Fibroblast of lung (primary cell): Measurements from ENCODE around the gene SLC34A2. TPM values are rescaled to one million over a fixed set of nuclear protein-coding genes. Genes with fewer than 3 reads are reported as not detected.

Source experiments
- DNase-seq, 2 donors: peaks; one replicate each; pipeline versions ENCODE4 v3.0.0 to v3.0.0-alpha.2; 2010; ENCODE audit warnings: low read depth in 2 of 2
- H2AFZ ChIP-seq: 2 replicates; pipeline ENCODE4 v1.5.1; 2012; ENCODE audit warnings: low read length, control low read depth, inconsistent platforms
- H3K27ac ChIP-seq: 2 replicates; pipeline ENCODE4 v1.5.1; 2011; ENCODE audit warnings: low read length, control low read depth; ENCODE audit not compliant: insufficient read depth
- H3K27me3 ChIP-seq: 2 replicates; pipeline ENCODE4 v1.5.1; 2011; ENCODE audit warnings: mild to moderate bottlenecking, low read length; ENCODE audit not compliant: control insufficient read depth, insufficient read depth
- H3K36me3 ChIP-seq: 2 replicates; pipeline ENCODE4 v1.5.1; 2011; ENCODE audit warnings: low read length; ENCODE audit not compliant: control insufficient read depth, insufficient read depth
- H3K4me1 ChIP-seq: 2 replicates; pipeline ENCODE4 v1.5.1; 2011; ENCODE audit warnings: low read length; ENCODE audit not compliant: control insufficient read depth, insufficient read depth; ENCODE audit errors: extremely low read depth
- H3K4me2 ChIP-seq: 2 replicates; pipeline ENCODE4 v1.5.1; 2011; ENCODE audit warnings: low read length, control low read depth; ENCODE audit not compliant: insufficient read depth; ENCODE audit errors: extremely low read depth
- H3K4me3 ChIP-seq, 4 experiments: fragments of 200-600 bp in 1 of 4; sonication (generic) in 1 of 4; replicated peaks in 1 of 4; 2 replicates each; pipeline ENCODE4 v1.5.1; 2011 to 2016; ENCODE audit warnings: low read length in 4 of 4, low read depth in 3 of 4, mild to moderate bottlenecking in 3 of 4, control low read depth in 2 of 4, inconsistent platforms in 1 of 4, mixed read lengths in 1 of 4; ENCODE audit not compliant: insufficient read depth in 1 of 4; ENCODE audit errors: control extremely low read depth in 1 of 4
- H3K79me2 ChIP-seq: 2 replicates; pipeline ENCODE4 v1.5.1; 2012; ENCODE audit warnings: mild to moderate bottlenecking, low read length, inconsistent platforms; ENCODE audit not compliant: control insufficient read depth, insufficient read depth
- H3K9ac ChIP-seq: 2 replicates; pipeline ENCODE4 v1.5.1; 2011; ENCODE audit warnings: mild to moderate bottlenecking, low read length, control low read depth; ENCODE audit not compliant: insufficient read depth
- H3K9me3 ChIP-seq: 2 replicates; pipeline ENCODE4 v1.5.1; 2012; ENCODE audit warnings: low read depth, low read length; ENCODE audit not compliant: control insufficient read depth, insufficient read depth
- H4K20me1 ChIP-seq: 2 replicates; pipeline ENCODE4 v1.5.1; 2011; ENCODE audit warnings: low read length; ENCODE audit not compliant: control insufficient read depth, insufficient read depth; ENCODE audit errors: extremely low read depth
- EZH2 ChIP-seq: IDR thresholded peaks from 2 replicates; pipeline ENCODE4 v1.5.1; 2012; ENCODE audit warnings: low read length, control low read depth, mild to moderate bottlenecking; ENCODE audit errors: missing control alignments
- polyA minus RNA-seq: library from RNA; depleted of rRNA, polyadenylated mRNA; stranded (reverse); fragments of >200 nt; gene quantifications from 2 replicates; pipeline ENCODE4 v1.2.3, GENCODE V29; 2011; ENCODE audit warnings: low replicate concordance
- polyA plus RNA-seq, 2 donors: library from polyadenylated mRNA; depleted of rRNA in 1 of 2; stranded (reverse) in 1 of 2; unstranded in 1 of 2; fragments of >200 nt; gene quantifications; 2 replicates each; pipeline ENCODE4 v1.2.1, GENCODE V29; 2011 to 2012; ENCODE audit warnings: missing spikeins in 1 of 2
- total RNA-seq: library from RNA; depleted of rRNA; stranded (reverse); fragments of >200 nt; gene quantifications from 2 replicates; pipeline ENCODE4 v1.2.1, GENCODE V29; 2014
- TF ChIP-seq, protein P1 (sequence below), 2 donors: IDR thresholded peaks in 1 of 2; conservative IDR thresholded peaks in 1 of 2; 1 replicate in 1 of 2; 2 replicates in 1 of 2; pipeline ENCODE4 v1.5.1; 2011 to 2012; ENCODE audit warnings: low read length in 2 of 2, control low read depth in 1 of 2, inconsistent platforms in 1 of 2, low read depth in 1 of 2, mild to moderate bottlenecking in 1 of 2

SLC34A2 gene, protein sequence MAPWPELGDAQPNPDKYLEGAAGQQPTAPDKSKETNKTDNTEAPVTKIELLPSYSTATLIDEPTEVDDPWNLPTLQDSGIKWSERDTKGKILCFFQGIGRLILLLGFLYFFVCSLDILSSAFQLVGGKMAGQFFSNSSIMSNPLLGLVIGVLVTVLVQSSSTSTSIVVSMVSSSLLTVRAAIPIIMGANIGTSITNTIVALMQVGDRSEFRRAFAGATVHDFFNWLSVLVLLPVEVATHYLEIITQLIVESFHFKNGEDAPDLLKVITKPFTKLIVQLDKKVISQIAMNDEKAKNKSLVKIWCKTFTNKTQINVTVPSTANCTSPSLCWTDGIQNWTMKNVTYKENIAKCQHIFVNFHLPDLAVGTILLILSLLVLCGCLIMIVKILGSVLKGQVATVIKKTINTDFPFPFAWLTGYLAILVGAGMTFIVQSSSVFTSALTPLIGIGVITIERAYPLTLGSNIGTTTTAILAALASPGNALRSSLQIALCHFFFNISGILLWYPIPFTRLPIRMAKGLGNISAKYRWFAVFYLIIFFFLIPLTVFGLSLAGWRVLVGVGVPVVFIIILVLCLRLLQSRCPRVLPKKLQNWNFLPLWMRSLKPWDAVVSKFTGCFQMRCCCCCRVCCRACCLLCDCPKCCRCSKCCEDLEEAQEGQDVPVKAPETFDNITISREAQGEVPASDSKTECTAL
- total RNA-seq, result not detected in 2 replicates
- polyA plus RNA-seq, result not detected in 2 replicates
- not detected in 2 replicates for polyA plus RNA-seq (2012)
- not detected in 2 replicates for polyA minus RNA-seq

DNA sequence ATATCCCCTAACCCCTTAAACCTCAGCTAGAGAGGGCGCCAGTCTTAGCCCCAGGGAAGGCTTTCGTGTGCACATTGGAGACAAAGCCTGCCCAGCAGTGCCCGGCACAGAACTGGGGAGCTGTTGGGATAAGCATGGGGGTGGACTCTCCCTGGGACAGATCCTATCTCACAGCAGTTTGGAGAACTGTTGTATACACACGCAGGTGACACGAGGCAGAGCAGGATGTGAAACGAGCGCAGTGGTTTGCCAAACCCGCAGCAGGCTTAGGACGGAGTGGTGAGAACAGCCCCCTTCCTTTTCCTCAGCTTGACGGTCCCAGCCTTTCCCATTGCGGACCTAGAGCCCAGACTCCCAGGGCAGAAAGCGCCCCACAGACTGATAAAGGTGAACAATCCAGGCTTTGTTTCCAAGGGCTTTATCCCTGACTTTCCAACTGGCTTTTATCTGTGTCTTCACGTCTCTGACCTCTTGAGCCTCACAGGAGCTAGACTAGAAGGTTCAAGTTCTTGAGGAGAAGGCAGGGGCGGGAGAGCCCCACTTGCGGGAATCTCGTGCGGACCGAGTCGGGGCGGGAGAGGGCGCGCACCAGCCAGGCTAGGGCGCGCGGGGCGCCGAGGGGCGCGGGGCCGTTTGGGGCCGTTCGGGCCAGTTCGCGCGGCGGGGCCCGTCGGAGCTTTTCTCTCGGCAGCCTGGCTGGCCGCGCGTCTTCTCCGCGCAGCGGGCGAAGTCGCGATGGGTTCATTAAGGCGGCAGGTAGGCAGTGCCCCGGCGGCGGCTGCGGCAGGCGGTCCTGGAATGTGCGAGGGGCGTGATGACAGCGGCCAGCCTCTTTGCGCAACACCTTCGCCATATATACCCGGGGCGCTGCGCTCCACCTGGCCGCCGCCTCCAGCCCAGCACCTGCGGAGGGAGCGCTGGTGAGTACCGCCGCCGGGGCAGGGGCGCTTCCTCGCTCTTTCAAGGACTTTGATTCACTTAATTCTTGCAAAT, at the start of gene SLC34A2:
TSS of gene SLC34A2 (plus strand) at position 881 of the 993 bp plus-strand sequence. CDS start 6,650 bp downstream, outside the sequence.
- Histone ChIP-seq H3K36me3 (no peaks in the 10 kb centered on the region), H3K27me3 (peaks cover 21% of the 10 kb centered on the region), H4K20me1 (no peaks in the 10 kb centered on the region), H3K4me3 (no peak within 1 kb of the TSS), H3K4me2 (no peak within 1 kb of the TSS), H2AFZ (no peak within 1 kb of the TSS), H3K79me2 (no peaks in the 10 kb centered on the region), H3K9me3 (no peaks in the 10 kb centered on the region), H3K9ac (no peak within 1 kb of the TSS), H3K4me1 (no peaks in the 10 kb centered on the region), H3K27ac (no peak within 1 kb of the TSS)
- DNase-seq, result no peak
- no peak for TF ChIP-seq EZH2
- TF ChIP-seq, protein P1, sequence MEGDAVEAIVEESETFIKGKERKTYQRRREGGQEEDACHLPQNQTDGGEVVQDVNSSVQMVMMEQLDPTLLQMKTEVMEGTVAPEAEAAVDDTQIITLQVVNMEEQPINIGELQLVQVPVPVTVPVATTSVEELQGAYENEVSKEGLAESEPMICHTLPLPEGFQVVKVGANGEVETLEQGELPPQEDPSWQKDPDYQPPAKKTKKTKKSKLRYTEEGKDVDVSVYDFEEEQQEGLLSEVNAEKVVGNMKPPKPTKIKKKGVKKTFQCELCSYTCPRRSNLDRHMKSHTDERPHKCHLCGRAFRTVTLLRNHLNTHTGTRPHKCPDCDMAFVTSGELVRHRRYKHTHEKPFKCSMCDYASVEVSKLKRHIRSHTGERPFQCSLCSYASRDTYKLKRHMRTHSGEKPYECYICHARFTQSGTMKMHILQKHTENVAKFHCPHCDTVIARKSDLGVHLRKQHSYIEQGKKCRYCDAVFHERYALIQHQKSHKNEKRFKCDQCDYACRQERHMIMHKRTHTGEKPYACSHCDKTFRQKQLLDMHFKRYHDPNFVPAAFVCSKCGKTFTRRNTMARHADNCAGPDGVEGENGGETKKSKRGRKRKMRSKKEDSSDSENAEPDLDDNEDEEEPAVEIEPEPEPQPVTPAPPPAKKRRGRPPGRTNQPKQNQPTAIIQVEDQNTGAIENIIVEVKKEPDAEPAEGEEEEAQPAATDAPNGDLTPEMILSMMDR (conservative IDR thresholded peaks at IDR 0.05 in 1 of 2, IDR thresholded peaks at IDR 0.05 in 1 of 2; ENCODE audit: low read depth in 1 of 2, low read length in 2 of 2), result no peak

DNA sequence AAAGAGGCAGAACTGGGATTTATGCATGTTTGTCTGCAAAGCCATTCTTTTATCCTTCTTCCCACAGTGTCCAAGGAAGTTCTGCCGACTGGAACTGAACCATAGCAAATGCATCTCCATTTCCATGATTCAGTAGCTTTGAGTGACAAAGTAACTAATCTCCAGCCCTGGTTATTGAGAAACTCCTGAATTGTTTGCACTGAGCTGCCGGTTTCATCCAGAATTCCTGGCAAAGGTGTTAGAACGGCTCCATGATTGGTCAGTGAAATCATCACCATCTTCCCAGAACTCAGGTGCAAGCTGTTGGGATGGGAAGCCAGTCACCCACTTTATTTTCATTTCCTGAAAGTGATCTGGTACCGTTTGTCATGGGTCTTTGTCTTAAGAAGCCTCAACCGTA, 47.0 kb upstream of the SLC34A2 start:
- H3K36me3 ChIP-seq, result no peaks in the 10 kb centered on the region
- H3K4me2 ChIP-seq, result no peak overlapping the region
- H4K20me1 ChIP-seq, result no peaks in the 10 kb centered on the region
- H3K4me1 ChIP-seq, result no peaks in the 10 kb centered on the region
- DNase-seq, result no peak
- H3K79me2 ChIP-seq, result no peaks in the 10 kb centered on the region
- H3K4me3 ChIP-seq, result no peak overlapping the region
- no peak overlapping the region for H3K9ac ChIP-seq
- no peaks in the 10 kb centered on the region for H3K27me3 ChIP-seq
- no peaks in the 10 kb centered on the region for H3K9me3 ChIP-seq
- no peak overlapping the region for H2AFZ ChIP-seq
- TF ChIP-seq, protein P1 (conservative IDR thresholded peaks at IDR 0.05 in 1 of 2, IDR thresholded peaks at IDR 0.05 in 1 of 2; ENCODE audit: low read depth in 1 of 2, low read length in 2 of 2), result no peak
- no peak for TF ChIP-seq EZH2
- no peak overlapping the region for H3K27ac ChIP-seq
